Activated gamma-delta T cell (primary cell): ENCODE measurements around the gene ZC3HAV1L.
"Not testable (repeated sequence)": the region's sequence is repeated elsewhere in the genome, so short reads cannot be mapped to it uniquely, and the experiment has no call there.

Experiments
- DNase-seq: peaks from one replicate; lab custom pipeline; 2025; lab: John Stamatoyannopoulos, UW
- total RNA-seq, 2 donors: gene quantifications; one replicate each; lab custom pipeline; 2026; lab: John Stamatoyannopoulos, UW

The ZC3HAV1L gene
- 5.8 to 7.7 reads per million in 2 donors for total RNA-seq

- peak; percentile 22 for DNase-seq
Observed at GRCh38 chr7:139035586-139036353, at the start of gene ZC3HAV1L. ZC3HAV1L (minus strand) TSS chr7:139036042; CDS start chr7:139036017, 25 bp downstream.

- no peak for DNase-seq
Observed at GRCh38 chr7:139084709-139085108, 48.9 kb upstream of the ZC3HAV1L start.

- no peak for DNase-seq
Observed at GRCh38 chr7:139081584-139081983, 45.7 kb upstream of the ZC3HAV1L start.

GRCh38 chr7:139080905-139081304 lies 45.1 kb upstream of the ZC3HAV1L start:
- DNase-seq = no peak

- no peak for DNase-seq
Observed at GRCh38 chr7:139079861-139080260, 44.0 kb upstream of the ZC3HAV1L start.

GRCh38 chr7:139078911-139079310 lies 43.1 kb upstream of the ZC3HAV1L start:
- no peak for DNase-seq

- DNase-seq = no peak
Observed at GRCh38 chr7:139078399-139078798, 42.6 kb upstream of the ZC3HAV1L start.

GRCh38 chr7:139077706-139078105 lies 41.9 kb upstream of the ZC3HAV1L start:
- DNase-seq = not testable (repeated sequence)

GRCh38 chr7:139075871-139076686 lies 40.2 kb upstream of the ZC3HAV1L start:
- DNase-seq = no peak

- DNase-seq = no peak
Observed at GRCh38 chr7:139075031-139075652, 39.3 kb upstream of the ZC3HAV1L start.

- no peak for DNase-seq
Observed at GRCh38 chr7:139072796-139073195, 37.0 kb upstream of the ZC3HAV1L start.

- no peak for DNase-seq
Observed at GRCh38 chr7:139071680-139072079, 35.8 kb upstream of the ZC3HAV1L start.

- DNase-seq = no peak
Observed at GRCh38 chr7:139068544-139069399, 32.9 kb upstream of the ZC3HAV1L start.

GRCh38 chr7:139066315-139066714 lies 30.5 kb upstream of the ZC3HAV1L start:
- no peak for DNase-seq

- DNase-seq = no peak
Observed at GRCh38 chr7:139065323-139065722, 29.5 kb upstream of the ZC3HAV1L start.

- no peak for DNase-seq
Observed at GRCh38 chr7:139061416-139061815, 25.6 kb upstream of the ZC3HAV1L start.

GRCh38 chr7:139060695-139061237 lies 24.9 kb upstream of the ZC3HAV1L start:
- DNase-seq = no peak

- no peak for DNase-seq
Observed at GRCh38 chr7:139059905-139060304, 24.1 kb upstream of the ZC3HAV1L start.

GRCh38 chr7:139058943-139059342 lies 23.1 kb upstream of the ZC3HAV1L start:
- no peak for DNase-seq

- DNase-seq = no peak
Observed at GRCh38 chr7:139055674-139056073, 19.8 kb upstream of the ZC3HAV1L start.

GRCh38 chr7:139054656-139055055 lies 18.8 kb upstream of the ZC3HAV1L start:
- DNase-seq = not testable (repeated sequence)
